ENCODE data around the gene NDUFB4.
A peak's percentile ranks its signal among the peaks of the same experiment; 100 is the strongest.

DNA sequence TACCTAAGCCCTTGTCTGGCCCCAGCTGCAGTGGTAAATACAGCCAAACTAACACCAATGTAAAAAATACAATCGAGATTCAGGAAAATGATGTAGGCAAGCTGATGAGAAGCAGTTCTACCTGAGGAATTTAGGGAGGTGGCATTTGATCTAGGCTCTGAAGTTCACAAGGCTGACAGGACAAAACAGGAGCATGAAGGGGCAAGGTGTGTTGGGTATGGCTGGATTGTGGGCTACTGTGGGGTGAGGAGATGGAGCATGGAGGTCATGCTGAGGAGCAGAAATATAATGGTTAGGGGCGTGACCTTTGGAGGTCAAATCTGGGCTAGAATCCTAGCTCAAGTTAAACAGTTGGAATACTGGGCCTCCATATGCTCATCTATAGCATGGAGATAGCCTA, 6.5 kb downstream of the NDUFB4 start:
- TF ChIP-seq NFE2 (IDR thresholded peaks at IDR 0.05; ENCODE audit: low read depth) (no peak), POLR2A (conservative IDR thresholded peaks at IDR 0.05) (peak; percentile 68), IRF2 (CRISPR knock-in tag; IDR thresholded peaks at IDR 0.05) (no peak), ELF1 (tag; IDR thresholded peaks at IDR 0.05) (no peak), TEAD1 (CRISPR knock-in tag; IDR thresholded peaks at IDR 0.05) (no peak), FOXK2 (conservative IDR thresholded peaks at IDR 0.05 in 1 of 2, IDR thresholded peaks at IDR 0.05 in 1 of 2; ENCODE audit: low read depth in 2 of 2) (no peak), GABPA (tag; conservative IDR thresholded peaks at IDR 0.05; ENCODE audit: low read depth) (no peak), MED1 (CRISPR knock-in tag; IDR thresholded peaks at IDR 0.05; ENCODE audit: borderline replicate concordance) (no peak), ZSCAN32 (CRISPR knock-in tag; IDR thresholded peaks at IDR 0.05) (no peak), ZNF561 (CRISPR knock-in tag; conservative IDR thresholded peaks at IDR 0.05) (no peak), CREB1 (IDR thresholded peaks at IDR 0.05) (no peak), CREB1 (CRISPR knock-in tag; IDR thresholded peaks at IDR 0.05) (no peak)
- TF ChIP-seq, protein P1, sequence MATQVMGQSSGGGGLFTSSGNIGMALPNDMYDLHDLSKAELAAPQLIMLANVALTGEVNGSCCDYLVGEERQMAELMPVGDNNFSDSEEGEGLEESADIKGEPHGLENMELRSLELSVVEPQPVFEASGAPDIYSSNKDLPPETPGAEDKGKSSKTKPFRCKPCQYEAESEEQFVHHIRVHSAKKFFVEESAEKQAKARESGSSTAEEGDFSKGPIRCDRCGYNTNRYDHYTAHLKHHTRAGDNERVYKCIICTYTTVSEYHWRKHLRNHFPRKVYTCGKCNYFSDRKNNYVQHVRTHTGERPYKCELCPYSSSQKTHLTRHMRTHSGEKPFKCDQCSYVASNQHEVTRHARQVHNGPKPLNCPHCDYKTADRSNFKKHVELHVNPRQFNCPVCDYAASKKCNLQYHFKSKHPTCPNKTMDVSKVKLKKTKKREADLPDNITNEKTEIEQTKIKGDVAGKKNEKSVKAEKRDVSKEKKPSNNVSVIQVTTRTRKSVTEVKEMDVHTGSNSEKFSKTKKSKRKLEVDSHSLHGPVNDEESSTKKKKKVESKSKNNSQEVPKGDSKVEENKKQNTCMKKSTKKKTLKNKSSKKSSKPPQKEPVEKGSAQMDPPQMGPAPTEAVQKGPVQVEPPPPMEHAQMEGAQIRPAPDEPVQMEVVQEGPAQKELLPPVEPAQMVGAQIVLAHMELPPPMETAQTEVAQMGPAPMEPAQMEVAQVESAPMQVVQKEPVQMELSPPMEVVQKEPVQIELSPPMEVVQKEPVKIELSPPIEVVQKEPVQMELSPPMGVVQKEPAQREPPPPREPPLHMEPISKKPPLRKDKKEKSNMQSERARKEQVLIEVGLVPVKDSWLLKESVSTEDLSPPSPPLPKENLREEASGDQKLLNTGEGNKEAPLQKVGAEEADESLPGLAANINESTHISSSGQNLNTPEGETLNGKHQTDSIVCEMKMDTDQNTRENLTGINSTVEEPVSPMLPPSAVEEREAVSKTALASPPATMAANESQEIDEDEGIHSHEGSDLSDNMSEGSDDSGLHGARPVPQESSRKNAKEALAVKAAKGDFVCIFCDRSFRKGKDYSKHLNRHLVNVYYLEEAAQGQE (IDR thresholded peaks at IDR 0.05; ENCODE audit: borderline replicate concordance), result no peak
- TF ChIP-seq, protein P1 (CRISPR knock-in tag; IDR thresholded peaks at IDR 0.05; ENCODE audit: low read depth), result no peak
- TF ChIP-seq, protein P2, sequence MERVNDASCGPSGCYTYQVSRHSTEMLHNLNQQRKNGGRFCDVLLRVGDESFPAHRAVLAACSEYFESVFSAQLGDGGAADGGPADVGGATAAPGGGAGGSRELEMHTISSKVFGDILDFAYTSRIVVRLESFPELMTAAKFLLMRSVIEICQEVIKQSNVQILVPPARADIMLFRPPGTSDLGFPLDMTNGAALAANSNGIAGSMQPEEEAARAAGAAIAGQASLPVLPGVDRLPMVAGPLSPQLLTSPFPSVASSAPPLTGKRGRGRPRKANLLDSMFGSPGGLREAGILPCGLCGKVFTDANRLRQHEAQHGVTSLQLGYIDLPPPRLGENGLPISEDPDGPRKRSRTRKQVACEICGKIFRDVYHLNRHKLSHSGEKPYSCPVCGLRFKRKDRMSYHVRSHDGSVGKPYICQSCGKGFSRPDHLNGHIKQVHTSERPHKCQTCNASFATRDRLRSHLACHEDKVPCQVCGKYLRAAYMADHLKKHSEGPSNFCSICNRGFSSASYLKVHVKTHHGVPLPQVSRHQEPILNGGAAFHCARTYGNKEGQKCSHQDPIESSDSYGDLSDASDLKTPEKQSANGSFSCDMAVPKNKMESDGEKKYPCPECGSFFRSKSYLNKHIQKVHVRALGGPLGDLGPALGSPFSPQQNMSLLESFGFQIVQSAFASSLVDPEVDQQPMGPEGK (CRISPR knock-in tag; IDR thresholded peaks at IDR 0.05; ENCODE audit: borderline replicate concordance), result no peak
- TF ChIP-seq, protein P3, sequence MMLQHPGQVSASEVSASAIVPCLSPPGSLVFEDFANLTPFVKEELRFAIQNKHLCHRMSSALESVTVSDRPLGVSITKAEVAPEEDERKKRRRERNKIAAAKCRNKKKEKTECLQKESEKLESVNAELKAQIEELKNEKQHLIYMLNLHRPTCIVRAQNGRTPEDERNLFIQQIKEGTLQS (IDR thresholded peaks at IDR 0.05), result no peak
- TF ChIP-seq, protein P3 (CRISPR knock-in tag; conservative IDR thresholded peaks at IDR 0.05), result no peak

Measured in K562 (cell line).